Activated T-cell treated with anti-CD3 and anti-CD28 coated beads for 4 hours (primary cell): Measurements from ENCODE around the gene DLG1.

Experiments used
- DNase-seq: peaks from one replicate; pipeline ENCODE4 v3.0.0-alpha.2; 2020

DLG1 gene

GRCh38 chr3:197165890-197166289 is 132.5 kb downstream of the DLG1 start:
- DNase-seq: no peak

GRCh38 chr3:197155046-197155445 is 143.4 kb downstream of the DLG1 start:
- DNase-seq: no peak

- DNase-seq: no peak
These were observed 146.8 kb downstream of the DLG1 start for GRCh38 chr3:197151580-197151979.

GRCh38 chr3:197149528-197149927 is 148.9 kb downstream of the DLG1 start:
- no peak for DNase-seq

- no peak for DNase-seq
These were observed 154.2 kb downstream of the DLG1 start for GRCh38 chr3:197144188-197144587.

- DNase-seq: no peak
These were observed 158.8 kb downstream of the DLG1 start for GRCh38 chr3:197139586-197139985.

GRCh38 chr3:197137751-197138150 is 160.7 kb downstream of the DLG1 start:
- no peak for DNase-seq

- DNase-seq: no peak
These were observed 161.7 kb downstream of the DLG1 start for GRCh38 chr3:197136744-197137143.

- no peak for DNase-seq
These were observed 163.2 kb downstream of the DLG1 start for GRCh38 chr3:197135212-197135611.

- DNase-seq: no peak
These were observed 165.4 kb downstream of the DLG1 start for GRCh38 chr3:197132916-197133530.

- no peak for DNase-seq
These were observed 172.8 kb downstream of the DLG1 start for GRCh38 chr3:197125636-197126035.

- no peak for DNase-seq
These were observed 173.7 kb downstream of the DLG1 start for GRCh38 chr3:197124713-197125112.

GRCh38 chr3:197122394-197122793 is 176.0 kb downstream of the DLG1 start:
- no peak for DNase-seq

- no peak for DNase-seq
These were observed 181.3 kb downstream of the DLG1 start for GRCh38 chr3:197117114-197117513.

GRCh38 chr3:197114007-197114406 is 184.4 kb downstream of the DLG1 start:
- no peak for DNase-seq

- no peak for DNase-seq
These were observed 186.7 kb downstream of the DLG1 start for GRCh38 chr3:197111685-197112084.

- no peak for DNase-seq
These were observed 192.6 kb downstream of the DLG1 start for GRCh38 chr3:197105786-197106185.

- no peak for DNase-seq
These were observed 193.7 kb downstream of the DLG1 start for GRCh38 chr3:197104738-197105137.

GRCh38 chr3:197103766-197104165 is 194.6 kb downstream of the DLG1 start:
- DNase-seq: no peak

- DNase-seq: no peak
These were observed 204.5 kb downstream of the DLG1 start for GRCh38 chr3:197093871-197094270.

- no peak for DNase-seq
These were observed 210.0 kb downstream of the DLG1 start for GRCh38 chr3:197088370-197088769.

- no peak for DNase-seq
These were observed 213.3 kb downstream of the DLG1 start for GRCh38 chr3:197085137-197085536.

GRCh38 chr3:197083486-197083885 is 214.9 kb downstream of the DLG1 start:
- DNase-seq: no peak

GRCh38 chr3:197082871-197083270 is 215.5 kb downstream of the DLG1 start:
- no peak for DNase-seq

- no peak for DNase-seq
These were observed 218.1 kb downstream of the DLG1 start for GRCh38 chr3:197080344-197080743.

GRCh38 chr3:197076415-197076814 is 222.0 kb downstream of the DLG1 start:
- no peak for DNase-seq
